Epithelial cell of proximal tubule (primary cell): ENCODE measurements around the gene CD1D. TPM values are rescaled to one million over a fixed set of nuclear protein-coding genes. Genes with fewer than 3 reads are reported as not detected.
"Not testable (repeated sequence)": the region's sequence is repeated elsewhere in the genome, so short reads cannot be mapped to it uniquely, and the experiment has no call there.

Experiments used
- DNase-seq: peaks from one replicate; pipeline ENCODE4 v3.0.0-alpha.2; 2011; ENCODE audit warnings: low read depth
- H3K4me3 ChIP-seq: 2 replicates; pipeline ENCODE4 v1.5.1; 2011; ENCODE audit warnings: low read depth, mild to moderate bottlenecking, low read length
- total RNA-seq: library from RNA; depleted of rRNA; stranded (reverse); fragments of >200 nt; gene quantifications from 2 replicates; pipeline ENCODE4 v1.2.3, GENCODE V29; 2015
- TF ChIP-seq, protein P1 (sequence below): conservative IDR thresholded peaks from 2 replicates; pipeline ENCODE4 v1.5.1; 2012; ENCODE audit warnings: low read depth, mild to moderate bottlenecking, low read length

Gene CD1D
- total RNA-seq, 1 donor from 2014 or later: 3.0 TPM

DNA sequence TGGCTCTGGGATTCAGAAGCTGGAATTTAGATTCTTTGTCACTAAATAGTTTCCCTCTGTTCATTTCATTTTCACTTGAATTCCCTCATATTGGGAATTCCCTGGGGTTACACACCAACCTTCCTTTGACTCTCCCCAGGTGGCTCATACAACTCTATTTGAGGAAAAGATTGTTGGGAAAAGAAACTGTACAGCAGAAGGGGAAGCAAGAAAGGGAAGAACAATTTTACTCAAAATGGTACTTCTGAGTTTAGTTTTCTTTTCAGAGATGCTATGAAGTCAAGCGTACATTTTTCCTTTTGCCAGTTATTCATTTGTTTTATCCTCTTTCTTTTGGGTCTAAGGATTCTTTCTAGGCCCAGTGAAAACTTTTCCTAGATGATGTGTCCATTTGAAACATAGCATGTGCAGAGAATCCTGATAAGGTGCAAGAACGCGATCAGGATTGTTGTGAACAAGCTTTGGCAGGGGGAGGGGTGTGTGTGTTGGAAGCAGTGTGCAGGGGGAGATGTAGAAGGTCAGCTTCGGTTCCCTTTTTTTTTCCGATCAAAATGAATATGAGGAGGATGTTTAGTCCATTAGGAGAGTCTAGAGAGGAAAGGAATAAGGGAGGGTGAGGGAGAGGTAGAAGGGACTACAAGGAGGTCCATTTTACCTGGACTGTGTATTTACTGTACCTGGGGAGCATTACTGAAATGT lies 26.8 kb upstream of the CD1D start:
- no peak overlapping the region for H3K4me3 ChIP-seq
- DNase-seq: no peak
- TF ChIP-seq, protein P1, sequence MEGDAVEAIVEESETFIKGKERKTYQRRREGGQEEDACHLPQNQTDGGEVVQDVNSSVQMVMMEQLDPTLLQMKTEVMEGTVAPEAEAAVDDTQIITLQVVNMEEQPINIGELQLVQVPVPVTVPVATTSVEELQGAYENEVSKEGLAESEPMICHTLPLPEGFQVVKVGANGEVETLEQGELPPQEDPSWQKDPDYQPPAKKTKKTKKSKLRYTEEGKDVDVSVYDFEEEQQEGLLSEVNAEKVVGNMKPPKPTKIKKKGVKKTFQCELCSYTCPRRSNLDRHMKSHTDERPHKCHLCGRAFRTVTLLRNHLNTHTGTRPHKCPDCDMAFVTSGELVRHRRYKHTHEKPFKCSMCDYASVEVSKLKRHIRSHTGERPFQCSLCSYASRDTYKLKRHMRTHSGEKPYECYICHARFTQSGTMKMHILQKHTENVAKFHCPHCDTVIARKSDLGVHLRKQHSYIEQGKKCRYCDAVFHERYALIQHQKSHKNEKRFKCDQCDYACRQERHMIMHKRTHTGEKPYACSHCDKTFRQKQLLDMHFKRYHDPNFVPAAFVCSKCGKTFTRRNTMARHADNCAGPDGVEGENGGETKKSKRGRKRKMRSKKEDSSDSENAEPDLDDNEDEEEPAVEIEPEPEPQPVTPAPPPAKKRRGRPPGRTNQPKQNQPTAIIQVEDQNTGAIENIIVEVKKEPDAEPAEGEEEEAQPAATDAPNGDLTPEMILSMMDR: no peak

DNA sequence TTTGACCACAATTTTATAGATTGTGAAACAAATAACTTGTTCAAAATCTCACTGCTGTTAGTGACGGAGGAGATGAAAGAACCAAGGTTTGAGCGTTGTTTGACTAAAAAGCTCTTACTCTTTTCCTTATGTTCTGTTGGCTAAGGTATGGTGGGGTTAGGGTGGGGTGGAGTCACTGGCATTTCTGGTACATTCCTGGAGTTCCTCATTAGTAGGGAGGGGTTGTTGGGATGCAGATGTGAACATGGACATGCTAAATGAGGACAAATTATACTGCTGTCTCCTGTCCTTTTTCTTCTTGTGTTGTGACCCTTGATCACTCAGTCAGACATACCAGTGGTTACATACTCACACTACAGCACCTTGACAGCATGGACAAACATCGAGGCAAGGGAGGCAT lies 26.2 kb upstream of the CD1D start:
- TF ChIP-seq, protein P1: no peak
- H3K4me3 ChIP-seq: no peak overlapping the region
- DNase-seq: no peak

DNA sequence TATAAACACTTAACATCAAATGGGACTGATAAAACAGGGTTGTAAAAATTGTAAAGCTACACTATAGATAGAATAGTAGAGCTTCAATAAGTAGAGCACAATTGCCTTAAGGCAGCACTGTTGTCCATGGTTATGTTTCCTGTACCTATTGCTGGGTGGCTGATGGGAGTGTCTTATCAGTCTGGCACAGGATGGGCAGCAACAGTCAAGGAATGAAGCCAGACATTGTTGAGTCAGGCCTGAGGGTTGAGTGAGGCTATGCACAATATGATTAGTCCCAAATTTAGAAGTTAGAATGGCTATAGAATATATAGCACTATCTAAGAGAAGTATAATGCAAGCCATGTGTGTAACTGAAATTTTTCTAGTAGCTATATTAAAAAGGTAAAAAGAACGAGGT lies 25.0 kb upstream of the CD1D start:
- no peak overlapping the region for H3K4me3 ChIP-seq
- TF ChIP-seq, protein P1: no peak
- no peak for DNase-seq

DNA sequence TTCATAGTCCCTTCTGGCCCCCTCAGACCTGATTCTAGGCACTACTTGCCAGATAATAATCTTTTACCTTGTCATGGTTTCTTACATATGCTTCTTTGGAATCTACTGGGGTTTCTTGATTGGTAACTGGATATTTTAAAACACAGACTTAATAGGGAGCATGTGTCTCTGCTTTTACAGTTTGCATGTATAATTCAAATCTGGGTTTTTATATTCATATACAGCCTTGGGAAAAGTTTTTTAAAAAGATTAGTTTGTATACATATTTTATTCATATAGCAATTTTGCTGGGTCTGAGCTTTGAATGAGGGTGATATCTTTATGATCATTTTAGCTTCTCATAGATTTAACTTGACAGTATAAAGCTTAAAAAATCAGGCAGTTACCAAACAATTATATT lies 21.1 kb upstream of the CD1D start:
- TF ChIP-seq, protein P1: no peak
- no peak for DNase-seq
- no peak overlapping the region for H3K4me3 ChIP-seq

DNA sequence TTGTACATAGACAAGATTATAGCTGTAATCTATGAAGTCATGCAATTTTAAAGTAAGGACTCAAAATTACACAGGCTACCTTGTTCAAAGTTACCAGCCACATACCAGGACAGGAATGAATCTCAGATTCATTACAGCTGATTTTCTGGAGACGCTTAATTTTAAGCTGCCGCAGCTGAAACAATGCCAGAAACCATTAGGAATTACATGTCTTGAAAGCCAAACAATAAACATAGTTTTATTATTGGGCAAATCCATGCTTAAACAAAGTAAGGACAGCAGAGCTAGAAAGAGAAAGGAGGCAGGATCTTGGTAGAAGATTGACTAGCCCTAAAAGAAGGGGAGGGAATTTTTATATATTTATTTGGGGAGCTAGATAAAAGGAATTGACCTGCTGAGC lies 19.2 kb upstream of the CD1D start:
- no peak overlapping the region for H3K4me3 ChIP-seq
- TF ChIP-seq, protein P1: no peak
- DNase-seq: no peak

DNA sequence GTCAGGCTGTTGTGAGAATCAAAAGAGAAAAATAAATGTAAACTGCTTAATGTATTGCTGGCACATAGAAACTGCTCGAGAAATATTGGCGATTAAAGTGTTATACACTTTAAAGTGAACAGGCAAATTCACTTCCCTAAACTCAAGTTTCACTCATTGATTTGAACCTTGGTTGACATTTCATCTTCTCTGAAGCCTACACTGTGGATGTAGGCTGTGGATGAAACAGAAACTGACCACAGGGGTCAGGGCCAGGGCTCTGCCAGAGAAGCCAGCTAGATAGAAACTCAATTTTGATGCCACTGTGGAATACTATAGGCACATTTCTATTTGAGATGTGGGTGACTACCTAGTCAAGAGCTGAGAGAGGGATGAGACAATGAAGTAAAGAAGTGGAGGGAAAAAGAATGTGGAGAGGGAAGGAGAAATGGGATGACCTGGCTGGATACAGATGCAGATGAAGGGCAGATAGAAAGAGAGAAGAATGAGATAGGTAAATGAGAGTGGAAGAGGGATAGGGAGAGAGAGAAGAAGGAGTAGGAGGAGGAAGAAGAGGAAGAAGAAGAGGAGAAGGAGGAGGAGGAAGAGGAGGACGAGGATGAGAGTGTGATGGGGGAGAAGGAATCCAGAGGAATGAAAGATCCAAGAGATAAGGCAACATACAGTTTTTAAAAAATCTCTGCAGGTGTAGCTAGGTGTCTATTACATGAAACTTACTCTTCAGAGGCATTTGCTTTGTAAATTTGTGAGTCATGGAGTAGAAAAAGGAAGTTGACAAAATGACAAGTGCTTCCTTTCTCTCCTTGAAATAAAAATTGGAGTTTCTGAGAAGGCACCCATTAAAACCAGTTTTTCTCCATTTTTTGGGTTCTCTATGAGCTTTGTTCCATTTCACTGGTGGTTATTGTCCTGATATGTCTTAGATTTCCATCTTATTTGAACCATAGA lies 17.4 kb upstream of the CD1D start:
- DNase-seq: no peak
- TF ChIP-seq, protein P1: no peak
- H3K4me3 ChIP-seq: no peak overlapping the region

DNA sequence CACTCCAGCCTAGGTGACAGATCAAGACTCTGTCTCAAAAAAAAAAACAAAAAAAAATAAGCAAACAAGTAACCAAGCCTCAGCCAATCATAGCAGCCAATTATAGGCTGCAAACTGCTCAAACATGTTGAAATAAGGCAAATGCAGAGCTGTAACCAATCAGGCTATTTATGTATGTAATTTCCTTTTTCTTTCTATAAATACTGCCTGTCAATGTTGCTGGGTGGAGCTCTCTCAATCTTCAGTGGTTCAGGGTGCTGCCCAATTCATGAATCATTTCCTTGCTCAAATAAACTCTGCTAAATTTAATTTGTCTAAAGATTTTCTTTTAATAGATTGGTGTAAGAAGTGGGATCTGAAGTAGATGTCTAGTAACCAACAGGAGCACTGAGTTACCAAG lies 11.6 kb upstream of the CD1D start:
- H3K4me3 ChIP-seq: no peak overlapping the region
- TF ChIP-seq, protein P1: no peak
- DNase-seq: no peak

DNA sequence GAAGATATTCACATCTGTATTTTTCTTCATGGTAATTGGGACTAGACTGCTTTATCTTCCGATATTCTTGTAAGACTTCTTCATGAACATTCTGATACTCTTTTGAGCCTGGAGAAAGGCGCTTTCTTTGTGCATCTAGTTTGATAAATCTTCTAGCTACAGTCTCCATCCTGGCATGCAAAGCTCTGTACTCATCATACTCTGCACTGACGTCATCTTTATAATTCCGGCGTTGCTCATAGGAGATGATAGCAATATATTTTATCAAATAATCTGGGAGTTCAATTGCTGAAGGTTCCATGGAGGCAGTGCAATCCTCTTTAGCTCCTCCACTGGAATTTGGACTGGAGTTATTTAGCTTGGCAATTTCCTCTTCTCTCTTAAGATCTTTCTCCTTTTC lies 4.8 kb upstream of the CD1D start:
- not testable (repeated sequence) for H3K4me3 ChIP-seq, DNase-seq
